ENCODE measurements around the gene GATA6.

Gene GATA6

GRCh38 chr18:22167091-22167470 lies 2.3 kb upstream of the GATA6 start:
- no peak for DNase-seq

GRCh38 chr18:22167471-22168241 lies 1.7 kb upstream of the GATA6 start:
- DNase-seq, result no peak

- DNase-seq, result no peak
These were observed 948 bp upstream of the GATA6 start for GRCh38 chr18:22168360-22168921.

- no peak for DNase-seq
These were observed 566 bp downstream of the GATA6 start for GRCh38 chr18:22169889-22170420.

GRCh38 chr18:22170421-22171257 lies 1.2 kb downstream of the GATA6 start:
- no peak for DNase-seq

GRCh38 chr18:22171258-22172119 lies 2.1 kb downstream of the GATA6 start:
- no peak for DNase-seq

- no peak for DNase-seq
These were observed 2.8 kb downstream of the GATA6 start for GRCh38 chr18:22172120-22172582.

- DNase-seq, result no peak
These were observed 3.2 kb downstream of the GATA6 start for GRCh38 chr18:22172594-22173049.

GRCh38 chr18:22173221-22173927 lies 4.0 kb downstream of the GATA6 start:
- DNase-seq, result no peak

- DNase-seq, result no peak
These were observed 4.5 kb downstream of the GATA6 start for GRCh38 chr18:22173928-22174301.

GRCh38 chr18:22174341-22175145 lies 5.2 kb downstream of the GATA6 start:
- no peak for DNase-seq

GRCh38 chr18:22175346-22175745 lies 6.0 kb downstream of the GATA6 start:
- no peak for DNase-seq

GRCh38 chr18:22176420-22177326 lies 7.3 kb downstream of the GATA6 start:
- no peak for DNase-seq

- no peak for DNase-seq
These were observed 8.0 kb downstream of the GATA6 start for GRCh38 chr18:22177327-22177871.

GRCh38 chr18:22179174-22179573 lies 9.8 kb downstream of the GATA6 start:
- no peak for DNase-seq

- no peak for DNase-seq
These were observed 10.2 kb downstream of the GATA6 start for GRCh38 chr18:22179631-22180030.

- DNase-seq, result no peak
These were observed 11.3 kb downstream of the GATA6 start for GRCh38 chr18:22180722-22181121.

- no peak for DNase-seq
These were observed 13.7 kb downstream of the GATA6 start for GRCh38 chr18:22182884-22183697.
